ENCODE data around the gene ARRB1. TPM values are rescaled to one million over a fixed set of nuclear protein-coding genes. Genes with fewer than 3 reads are reported as not detected.
"Not testable (repeated sequence)": the region's sequence is repeated elsewhere in the genome, so short reads cannot be mapped to it uniquely, and the experiment has no call there.

Gene ARRB1
- total RNA-seq, 1 donor from 2014 or later, result 16.6 TPM

- no peaks in the 10 kb centered on the region for H3K36me3 Mint-ChIP-seq (ENCODE audit: low read depth)
- no peak for DNase-seq (ENCODE audit: low spot score)
- no peaks in the 10 kb centered on the region for H3K27me3 Mint-ChIP-seq (ENCODE audit: low read depth)
- peak overlapping the region; percentile 49 for H3K4me3 Mint-ChIP-seq (ENCODE audit: unreplicated experiment)
- H3K27ac Mint-ChIP-seq (ENCODE audit: unreplicated experiment), result no peak overlapping the region
- TF ChIP-seq, protein P1, sequence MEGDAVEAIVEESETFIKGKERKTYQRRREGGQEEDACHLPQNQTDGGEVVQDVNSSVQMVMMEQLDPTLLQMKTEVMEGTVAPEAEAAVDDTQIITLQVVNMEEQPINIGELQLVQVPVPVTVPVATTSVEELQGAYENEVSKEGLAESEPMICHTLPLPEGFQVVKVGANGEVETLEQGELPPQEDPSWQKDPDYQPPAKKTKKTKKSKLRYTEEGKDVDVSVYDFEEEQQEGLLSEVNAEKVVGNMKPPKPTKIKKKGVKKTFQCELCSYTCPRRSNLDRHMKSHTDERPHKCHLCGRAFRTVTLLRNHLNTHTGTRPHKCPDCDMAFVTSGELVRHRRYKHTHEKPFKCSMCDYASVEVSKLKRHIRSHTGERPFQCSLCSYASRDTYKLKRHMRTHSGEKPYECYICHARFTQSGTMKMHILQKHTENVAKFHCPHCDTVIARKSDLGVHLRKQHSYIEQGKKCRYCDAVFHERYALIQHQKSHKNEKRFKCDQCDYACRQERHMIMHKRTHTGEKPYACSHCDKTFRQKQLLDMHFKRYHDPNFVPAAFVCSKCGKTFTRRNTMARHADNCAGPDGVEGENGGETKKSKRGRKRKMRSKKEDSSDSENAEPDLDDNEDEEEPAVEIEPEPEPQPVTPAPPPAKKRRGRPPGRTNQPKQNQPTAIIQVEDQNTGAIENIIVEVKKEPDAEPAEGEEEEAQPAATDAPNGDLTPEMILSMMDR (IDR thresholded peaks at IDR 0.05), result peak; percentile 99
- H3K9me3 Mint-ChIP-seq (ENCODE audit: low read depth), result no peaks in the 10 kb centered on the region
- peaks cover 26% of the 10 kb centered on the region for H3K4me1 Mint-ChIP-seq (ENCODE audit: low read depth)
Measured at GRCh38 chr11:75384438-75385080, 33.1 kb upstream of the ARRB1 start.

- H3K27ac Mint-ChIP-seq (ENCODE audit: unreplicated experiment), result no peak overlapping the region
- DNase-seq (ENCODE audit: low spot score), result no peak
- no peaks in the 10 kb centered on the region for H3K27me3 Mint-ChIP-seq (ENCODE audit: low read depth)
- no peaks in the 10 kb centered on the region for H3K9me3 Mint-ChIP-seq (ENCODE audit: low read depth)
- no peak overlapping the region for H3K4me3 Mint-ChIP-seq (ENCODE audit: unreplicated experiment)
- TF ChIP-seq, protein P1 (IDR thresholded peaks at IDR 0.05), result no peak
- H3K36me3 Mint-ChIP-seq (ENCODE audit: low read depth), result no peaks in the 10 kb centered on the region
- H3K4me1 Mint-ChIP-seq (ENCODE audit: low read depth), result peaks cover 26% of the 10 kb centered on the region
Measured at GRCh38 chr11:75383246-75383645, 31.8 kb upstream of the ARRB1 start.

DNA sequence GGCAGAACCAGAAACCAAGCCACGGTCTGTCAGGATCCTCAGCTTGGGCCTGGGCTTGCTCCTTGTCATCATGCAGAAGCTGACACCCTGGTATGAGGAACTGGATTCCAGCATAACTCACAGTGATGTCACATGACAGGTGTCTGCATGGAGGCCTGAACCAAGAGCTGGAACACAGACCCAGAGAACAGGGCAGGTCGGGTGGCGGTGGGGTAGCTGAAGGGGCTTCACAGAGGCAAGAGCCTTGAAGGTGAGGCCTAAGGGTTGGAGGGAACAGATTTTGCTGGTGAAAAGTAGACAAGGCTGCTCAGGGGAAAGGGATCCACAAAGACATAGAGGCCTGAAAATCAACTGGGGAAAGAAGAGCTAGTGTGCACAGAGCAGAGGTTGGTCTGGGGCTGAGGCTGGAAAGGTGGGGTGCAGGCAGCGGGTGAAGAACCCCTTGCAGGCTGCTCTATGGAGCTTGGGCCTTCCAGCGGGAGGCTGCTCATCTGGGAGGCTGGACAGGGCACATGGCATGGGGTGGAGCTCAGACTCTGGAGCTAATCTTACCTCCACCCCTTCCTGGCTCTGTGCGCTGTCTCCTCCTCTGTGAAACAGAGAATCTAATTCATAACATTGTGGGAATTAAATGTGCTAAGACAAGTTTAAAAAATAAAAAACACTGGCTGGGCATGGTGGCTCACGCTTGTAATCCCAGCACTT, 29.4 kb upstream of the ARRB1 start:
- no peak for DNase-seq (ENCODE audit: low spot score)
- Mint-ChIP-seq H3K27ac (ENCODE audit: unreplicated experiment) (peak overlapping the region; percentile 76), H3K4me3 (ENCODE audit: unreplicated experiment) (no peak overlapping the region), H3K27me3 (ENCODE audit: low read depth) (no peaks in the 10 kb centered on the region), H3K4me1 (ENCODE audit: low read depth) (peaks cover 22% of the 10 kb centered on the region), H3K36me3 (ENCODE audit: low read depth) (no peaks in the 10 kb centered on the region), H3K9me3 (ENCODE audit: low read depth) (no peaks in the 10 kb centered on the region)
- TF ChIP-seq, protein P1 (IDR thresholded peaks at IDR 0.05), result no peak

DNA sequence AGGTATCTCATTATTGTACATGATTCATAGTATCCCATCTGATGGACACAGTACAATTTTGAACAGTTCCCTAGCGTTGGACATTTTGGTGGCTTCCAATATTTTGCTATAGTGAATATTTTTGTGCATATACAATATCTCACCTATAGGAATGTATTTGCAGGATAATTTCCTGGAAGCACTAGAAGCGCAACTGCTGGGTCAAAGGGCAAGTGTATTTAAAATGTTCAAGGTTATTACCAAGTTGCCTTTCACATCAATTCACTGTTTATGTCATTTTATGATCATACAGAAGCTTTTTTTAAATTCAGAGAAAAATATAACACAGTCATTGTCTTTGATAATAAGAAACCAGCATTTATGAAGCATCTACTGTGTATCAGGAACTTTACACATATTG, 28.8 kb upstream of the ARRB1 start:
- Mint-ChIP-seq H3K27ac (ENCODE audit: unreplicated experiment) (no peak overlapping the region), H3K4me1 (ENCODE audit: low read depth) (peaks cover 21% of the 10 kb centered on the region), H3K36me3 (ENCODE audit: low read depth) (no peaks in the 10 kb centered on the region), H3K27me3 (ENCODE audit: low read depth) (no peaks in the 10 kb centered on the region), H3K4me3 (ENCODE audit: unreplicated experiment) (no peak overlapping the region), H3K9me3 (ENCODE audit: low read depth) (no peaks in the 10 kb centered on the region)
- no peak for DNase-seq (ENCODE audit: low spot score)
- TF ChIP-seq, protein P1 (IDR thresholded peaks at IDR 0.05), result no peak

- not testable (repeated sequence) for H3K27me3 Mint-ChIP-seq (ENCODE audit: low read depth); H3K36me3 Mint-ChIP-seq (ENCODE audit: low read depth); H3K4me3 Mint-ChIP-seq (ENCODE audit: unreplicated experiment); DNase-seq (ENCODE audit: low spot score); H3K9me3 Mint-ChIP-seq (ENCODE audit: low read depth); H3K27ac Mint-ChIP-seq (ENCODE audit: unreplicated experiment)
- H3K4me1 Mint-ChIP-seq (ENCODE audit: low read depth), result peaks cover 15% of the 10 kb centered on the region
Measured at GRCh38 chr11:75378776-75379175, 27.3 kb upstream of the ARRB1 start.
